ENCODE measurements around the gene ANKRD22.

DNA sequence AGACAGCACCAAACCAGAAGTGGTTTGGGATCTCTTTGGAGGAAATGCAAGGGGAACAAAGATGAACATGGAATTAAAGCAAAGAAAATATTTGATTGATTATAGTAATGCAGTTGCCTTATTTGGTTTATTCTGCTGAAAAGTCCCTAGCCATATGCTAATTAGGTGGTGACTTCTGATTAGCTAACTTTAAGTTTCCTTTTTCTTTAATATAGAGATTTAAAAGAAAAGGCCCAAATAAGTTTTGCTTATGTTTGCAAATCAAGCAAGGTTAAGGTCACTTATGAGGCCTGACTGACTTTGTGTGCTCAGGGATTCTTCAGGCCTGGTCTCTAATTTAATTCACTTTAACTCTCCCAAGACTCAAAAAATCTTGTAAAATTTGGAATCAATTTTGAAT is 6.2 kb upstream of the ANKRD22 start:
- TF ChIP-seq, protein P1, sequence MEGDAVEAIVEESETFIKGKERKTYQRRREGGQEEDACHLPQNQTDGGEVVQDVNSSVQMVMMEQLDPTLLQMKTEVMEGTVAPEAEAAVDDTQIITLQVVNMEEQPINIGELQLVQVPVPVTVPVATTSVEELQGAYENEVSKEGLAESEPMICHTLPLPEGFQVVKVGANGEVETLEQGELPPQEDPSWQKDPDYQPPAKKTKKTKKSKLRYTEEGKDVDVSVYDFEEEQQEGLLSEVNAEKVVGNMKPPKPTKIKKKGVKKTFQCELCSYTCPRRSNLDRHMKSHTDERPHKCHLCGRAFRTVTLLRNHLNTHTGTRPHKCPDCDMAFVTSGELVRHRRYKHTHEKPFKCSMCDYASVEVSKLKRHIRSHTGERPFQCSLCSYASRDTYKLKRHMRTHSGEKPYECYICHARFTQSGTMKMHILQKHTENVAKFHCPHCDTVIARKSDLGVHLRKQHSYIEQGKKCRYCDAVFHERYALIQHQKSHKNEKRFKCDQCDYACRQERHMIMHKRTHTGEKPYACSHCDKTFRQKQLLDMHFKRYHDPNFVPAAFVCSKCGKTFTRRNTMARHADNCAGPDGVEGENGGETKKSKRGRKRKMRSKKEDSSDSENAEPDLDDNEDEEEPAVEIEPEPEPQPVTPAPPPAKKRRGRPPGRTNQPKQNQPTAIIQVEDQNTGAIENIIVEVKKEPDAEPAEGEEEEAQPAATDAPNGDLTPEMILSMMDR (IDR thresholded peaks at IDR 0.05), result no peak
- no peak for TF ChIP-seq ZFX (IDR thresholded peaks at IDR 0.05; ENCODE audit: borderline replicate concordance)

All from 22Rv1 (cell line).